H1 (cell line): ENCODE data around the gene ACOT11. TPM values are rescaled to one million over a fixed set of nuclear protein-coding genes. Genes with fewer than 3 reads are reported as not detected.

Source experiments
- BACH1 ChIP-seq: IDR thresholded peaks from 2 replicates; pipeline ENCODE4 v1.6.1; 2012; ENCODE audit warnings: low read length, improper control_type of control experiment
- CBX8 ChIP-seq: fragments of 300-800, 300-1000 bp; sonication (generic); IDR thresholded peaks from 2 replicates; pipeline ENCODE4 v1.7.1; 2016; ENCODE audit warnings: low read depth, low read length, borderline replicate concordance
- CHD7 ChIP-seq: fragments of 300-600 bp; sonication (generic); IDR thresholded peaks from 2 replicates; pipeline ENCODE4 v1.7.1; 2012; ENCODE audit warnings: low read length, moderate library complexity, mild to moderate bottlenecking, inconsistent platforms; ENCODE audit not compliant: insufficient replicate concordance
- GABPA ChIP-seq: IDR thresholded peaks from 2 replicates; pipeline ENCODE4 v1.6.1; 2011; ENCODE audit warnings: mild to moderate bottlenecking, low read length, moderate library complexity, borderline replicate concordance; ENCODE audit not compliant: insufficient read depth
- JUN ChIP-seq: IDR thresholded peaks from 2 replicates; pipeline ENCODE4 v1.6.1; 2011; ENCODE audit warnings: low read depth, mild to moderate bottlenecking, improper control_type of control experiment, low read length
- KDM4A ChIP-seq: IDR thresholded peaks from one replicate; pipeline ENCODE4 v1.7.1; 2012; ENCODE audit warnings: low read depth, mild to moderate bottlenecking, moderate library complexity, low read length, inconsistent platforms; ENCODE audit not compliant: severe bottlenecking
- KDM5A ChIP-seq: fragments of 200-600 bp; IDR thresholded peaks from 2 replicates; pipeline ENCODE4 v1.7.1; 2012; ENCODE audit warnings: mild to moderate bottlenecking, low read length, inconsistent platforms, mixed read lengths
- RXRA ChIP-seq: IDR thresholded peaks from 2 replicates; pipeline ENCODE4 v1.6.1; 2011; ENCODE audit warnings: low read depth, mild to moderate bottlenecking, low read length, moderate library complexity; ENCODE audit not compliant: insufficient read depth
- SRF ChIP-seq: IDR thresholded peaks from 2 replicates; pipeline ENCODE4 v1.6.1; 2011; ENCODE audit warnings: mild to moderate bottlenecking, low read depth, low read length, moderate library complexity
- TBP ChIP-seq: IDR thresholded peaks from 2 replicates; pipeline ENCODE4 v1.6.1; 2011; ENCODE audit warnings: low read depth, low read length, improper control_type of control experiment
- TCF12 ChIP-seq: IDR thresholded peaks from 2 replicates; pipeline ENCODE4 v1.6.1; 2011; ENCODE audit warnings: low read depth, mild to moderate bottlenecking, low read length
- polyA plus RNA-seq, 7 experiments: library from polyadenylated mRNA; depleted of rRNA in 3 of 7; stranded (reverse) in 5 of 7; unstranded in 2 of 7; fragments of >200 nt in 5 of 7; fragments of 200-250 nt in 2 of 7; gene quantifications; 1 replicate in 5 of 7; 2 replicates in 1 of 7; 4 replicates in 1 of 7; pipeline versions ENCODE4 v1.2.1 to v1.2.3, GENCODE V29; 2011 to 2013; ENCODE audit warnings: missing spikeins in 2 of 7, mixed read lengths in 2 of 7
- total RNA-seq: library from RNA; stranded (reverse); fragmentation: NEBNext Ultra II Directional; extraction: Animal tissue kit (Norgen Biotek cat#: 25700); gene quantifications from 2 replicates; pipeline ENCODE4 v1.2.1, GENCODE V29; 2021

The ACOT11 gene
- total and polyA plus RNA-seq, 2 of the 8 experiments (the other 6 are each of a cell fraction or from before 2014, with no cell fraction given), result 3.8 to 4.5 TPM

GRCh38 chr1:54596756-54597155 lies 48.7 kb downstream of the ACOT11 start (continued):
- TF ChIP-seq CHD7 (no peak), JUN (no peak), KDM5A (no peak), KDM4A (no peak), RXRA (no peak), TCF12 (no peak), BACH1 (no peak), GABPA (no peak), SRF (no peak), CBX8 (no peak), TBP (no peak)
